ENCODE data around the gene CDK18.

Gene CDK18

DNA sequence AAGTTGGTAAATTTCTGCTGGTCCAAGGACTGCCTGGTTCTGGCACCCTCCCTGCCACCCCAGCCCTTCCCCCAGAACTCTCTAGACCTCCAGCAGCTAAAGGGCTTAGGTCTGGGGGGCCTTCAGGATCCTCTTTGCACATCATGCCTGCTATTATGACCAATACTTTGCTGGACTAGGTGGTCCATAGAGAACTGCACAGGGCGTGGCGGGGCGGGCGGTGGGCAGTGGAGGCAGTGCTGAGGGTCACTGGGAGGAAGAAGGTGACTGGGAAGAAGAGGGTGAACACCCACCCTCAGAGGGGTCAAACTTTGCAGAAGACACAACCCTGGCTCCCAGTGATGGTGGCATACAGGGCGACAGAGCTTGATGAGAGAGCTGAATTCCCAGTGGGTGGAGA is 18.2 kb downstream of the CDK18 start:
- TF ChIP-seq, protein P1, sequence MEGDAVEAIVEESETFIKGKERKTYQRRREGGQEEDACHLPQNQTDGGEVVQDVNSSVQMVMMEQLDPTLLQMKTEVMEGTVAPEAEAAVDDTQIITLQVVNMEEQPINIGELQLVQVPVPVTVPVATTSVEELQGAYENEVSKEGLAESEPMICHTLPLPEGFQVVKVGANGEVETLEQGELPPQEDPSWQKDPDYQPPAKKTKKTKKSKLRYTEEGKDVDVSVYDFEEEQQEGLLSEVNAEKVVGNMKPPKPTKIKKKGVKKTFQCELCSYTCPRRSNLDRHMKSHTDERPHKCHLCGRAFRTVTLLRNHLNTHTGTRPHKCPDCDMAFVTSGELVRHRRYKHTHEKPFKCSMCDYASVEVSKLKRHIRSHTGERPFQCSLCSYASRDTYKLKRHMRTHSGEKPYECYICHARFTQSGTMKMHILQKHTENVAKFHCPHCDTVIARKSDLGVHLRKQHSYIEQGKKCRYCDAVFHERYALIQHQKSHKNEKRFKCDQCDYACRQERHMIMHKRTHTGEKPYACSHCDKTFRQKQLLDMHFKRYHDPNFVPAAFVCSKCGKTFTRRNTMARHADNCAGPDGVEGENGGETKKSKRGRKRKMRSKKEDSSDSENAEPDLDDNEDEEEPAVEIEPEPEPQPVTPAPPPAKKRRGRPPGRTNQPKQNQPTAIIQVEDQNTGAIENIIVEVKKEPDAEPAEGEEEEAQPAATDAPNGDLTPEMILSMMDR (IDR thresholded peaks at IDR 0.05; ENCODE audit: low read depth, low read length) = no peak
- H3K4me3 ChIP-seq (ENCODE audit: low read depth, low read length) = no peak overlapping the region
- no peak for DNase-seq (ENCODE audit: low read depth, low spot score)
- in situ Hi-C loops (cut with HindIII; ENCODE audit: low sequenced_read_pairs) = no loop called here

DNA sequence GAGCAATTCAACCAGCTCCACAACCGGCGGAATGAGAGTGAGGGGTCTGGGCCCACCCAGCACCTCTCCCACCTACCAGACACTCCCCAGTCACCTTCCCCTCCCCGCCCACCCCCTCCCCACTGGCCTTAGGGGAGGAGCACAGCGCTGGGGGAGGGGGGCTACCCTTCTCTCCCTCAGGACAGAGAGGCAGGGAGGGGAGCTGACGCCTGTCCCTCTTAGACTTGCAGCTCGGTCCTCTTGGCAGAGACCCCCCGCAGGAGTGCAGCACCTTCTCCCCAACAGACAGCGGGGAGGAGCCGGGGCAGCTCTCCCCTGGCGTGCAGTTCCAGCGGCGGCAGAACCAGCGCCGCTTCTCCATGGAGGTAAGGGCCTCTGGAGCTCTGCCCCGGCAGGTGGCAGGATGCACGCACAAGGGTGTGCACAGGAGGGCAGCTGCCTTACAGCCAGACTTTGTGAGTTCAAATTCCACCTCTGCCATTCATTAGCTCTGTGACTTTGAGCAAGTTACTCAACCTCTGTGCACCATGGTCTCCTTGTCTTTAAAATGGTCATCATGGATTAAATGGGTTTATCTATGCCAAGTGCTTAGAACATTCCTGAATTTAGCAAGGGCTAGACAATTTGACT is 18.9 kb downstream of the CDK18 start:
- in situ Hi-C loops (cut with HindIII; ENCODE audit: low sequenced_read_pairs) = no loop called here
- TF ChIP-seq, protein P1 (IDR thresholded peaks at IDR 0.05; ENCODE audit: low read depth, low read length) = no peak
- H3K4me3 ChIP-seq (ENCODE audit: low read depth, low read length) = no peak overlapping the region
- no peak for DNase-seq (ENCODE audit: low read depth, low spot score)

DNA sequence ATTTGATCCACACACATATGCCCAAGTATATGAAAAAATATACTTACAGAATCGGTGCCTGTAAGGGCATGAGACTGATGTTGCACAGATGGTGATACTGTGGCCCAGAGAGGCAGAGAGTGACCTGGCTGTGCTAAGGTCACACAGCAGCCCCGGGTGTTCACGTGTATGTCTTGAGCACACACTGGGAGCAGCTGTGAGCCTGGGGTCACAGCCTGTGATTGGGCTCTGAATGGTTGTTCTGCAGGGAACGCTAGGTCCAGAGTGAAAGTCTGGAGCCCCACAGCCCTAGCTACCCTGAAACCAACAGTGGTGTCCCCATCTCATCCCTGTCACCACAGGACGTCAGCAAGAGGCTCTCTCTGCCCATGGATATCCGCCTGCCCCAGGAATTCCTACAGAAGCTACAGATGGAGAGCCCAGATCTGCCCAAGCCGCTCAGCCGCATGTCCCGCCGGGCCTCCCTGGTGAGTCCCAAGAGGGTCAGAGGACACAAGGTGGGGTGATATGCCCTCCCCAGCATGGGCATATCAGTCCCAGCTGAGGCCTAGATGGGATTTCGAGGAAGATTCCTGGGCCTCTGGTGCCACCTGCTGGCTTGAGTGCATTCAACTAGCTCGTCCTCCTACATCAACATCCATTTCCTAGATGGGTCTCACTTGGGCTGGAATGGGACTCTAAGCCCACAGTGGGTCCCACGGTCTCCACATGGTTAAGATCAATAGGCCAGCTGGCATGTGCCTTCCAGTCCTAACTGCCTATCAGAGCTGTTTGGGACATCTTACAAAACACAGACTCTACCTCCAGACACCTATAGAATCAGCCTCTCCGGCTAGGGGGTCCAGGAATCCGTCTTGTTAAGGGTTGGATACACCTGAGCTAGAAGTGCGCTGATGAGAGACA is 19.7 kb downstream of the CDK18 start:
- H3K4me3 ChIP-seq (ENCODE audit: low read depth, low read length) = no peak overlapping the region
- DNase-seq (ENCODE audit: low read depth, low spot score) = peak; percentile 58
- TF ChIP-seq, protein P1 (IDR thresholded peaks at IDR 0.05; ENCODE audit: low read depth, low read length) = peak; percentile 76
- in situ Hi-C loops (cut with HindIII; ENCODE audit: low sequenced_read_pairs) = no loop called here

DNA sequence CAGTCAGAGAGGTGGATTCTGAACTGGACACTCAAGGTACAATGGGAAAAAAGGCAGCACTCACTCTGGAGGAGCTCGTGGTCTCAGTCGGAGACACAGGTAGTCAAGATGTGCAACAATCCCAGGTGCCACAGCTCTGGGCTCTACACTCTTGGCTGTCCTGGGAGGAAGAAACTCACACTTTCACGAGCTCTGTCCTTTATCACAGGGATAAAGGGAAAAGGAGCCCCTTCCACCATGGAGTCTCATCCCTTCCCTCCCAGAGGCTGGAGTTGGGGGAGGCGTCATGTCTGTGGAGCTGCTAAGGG is 20.3 kb downstream of the CDK18 start:
- TF ChIP-seq, protein P1 (IDR thresholded peaks at IDR 0.05; ENCODE audit: low read depth, low read length) = no peak
- in situ Hi-C loops (cut with HindIII; ENCODE audit: low sequenced_read_pairs) = no loop called here
- no peak for DNase-seq (ENCODE audit: low read depth, low spot score)
- no peak overlapping the region for H3K4me3 ChIP-seq (ENCODE audit: low read depth, low read length)

DNA sequence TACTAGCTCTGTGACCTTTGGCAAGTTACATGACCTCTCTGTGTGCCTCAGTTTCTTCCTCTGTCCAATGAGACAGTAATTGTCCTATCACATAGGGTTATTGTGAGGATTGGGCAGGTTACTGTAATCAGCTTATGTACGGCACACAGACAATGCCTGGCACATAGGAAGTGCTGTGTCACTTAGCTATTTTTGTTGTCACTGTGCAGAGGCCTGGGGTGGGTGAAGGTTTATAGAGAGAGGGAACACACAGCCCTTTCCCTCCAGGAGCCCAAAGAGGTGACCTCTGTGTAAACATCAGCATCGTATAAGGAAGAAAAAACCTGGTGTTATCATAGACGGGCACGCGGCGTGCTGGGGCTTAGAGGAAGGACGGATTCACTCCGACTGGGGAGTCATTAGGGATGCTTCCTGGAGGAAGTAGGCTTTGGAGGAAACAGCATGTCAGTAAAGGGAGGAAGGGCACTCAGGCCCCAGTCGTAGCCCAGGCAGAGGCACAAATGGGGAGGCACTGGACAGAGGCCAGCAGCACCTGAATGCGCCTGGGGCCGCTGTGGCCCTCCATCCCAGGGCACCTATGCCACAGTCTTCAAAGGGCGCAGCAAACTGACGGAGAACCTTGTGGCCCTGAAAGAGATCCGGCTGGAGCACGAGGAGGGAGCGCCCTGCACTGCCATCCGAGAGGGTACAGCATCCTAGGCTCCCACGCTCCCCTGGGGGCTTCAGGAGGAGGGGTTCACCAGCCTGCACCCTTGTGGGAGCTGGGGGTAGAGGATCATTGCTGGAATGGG is 21.2 kb downstream of the CDK18 start:
- H3K4me3 ChIP-seq (ENCODE audit: low read depth, low read length) = no peak overlapping the region
- TF ChIP-seq, protein P1 (IDR thresholded peaks at IDR 0.05; ENCODE audit: low read depth, low read length) = no peak
- DNase-seq (ENCODE audit: low read depth, low spot score) = no peak
- in situ Hi-C loops (cut with HindIII; ENCODE audit: low sequenced_read_pairs) = no loop called here

DNA sequence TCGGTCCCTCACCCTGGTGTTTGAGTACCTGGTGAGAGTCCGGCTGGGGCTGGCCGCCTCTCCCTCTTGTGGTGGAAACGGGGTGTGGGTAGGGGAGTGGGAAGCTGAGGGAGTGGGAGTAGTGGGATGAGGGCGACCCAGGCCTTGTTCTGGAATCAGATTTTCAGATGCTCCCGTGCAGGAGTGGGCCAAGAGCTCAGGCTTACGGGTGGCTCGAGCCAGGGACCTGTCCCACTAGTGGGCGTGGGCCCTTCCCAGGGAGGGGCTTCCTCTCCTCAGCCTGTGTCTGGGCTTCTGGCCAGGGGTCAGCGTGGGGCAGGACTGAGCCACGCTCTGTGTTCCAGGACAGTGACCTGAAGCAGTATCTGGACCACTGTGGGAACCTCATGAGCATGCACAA is 22.0 kb downstream of the CDK18 start:
- DNase-seq (ENCODE audit: low read depth, low spot score) = no peak
- no peak overlapping the region for H3K4me3 ChIP-seq (ENCODE audit: low read depth, low read length)
- in situ Hi-C loops (cut with HindIII; ENCODE audit: low sequenced_read_pairs) = no loop called here
- TF ChIP-seq, protein P1 (IDR thresholded peaks at IDR 0.05; ENCODE audit: low read depth, low read length) = no peak

All from astrocyte of the spinal cord (primary cell).